ENCODE data around the gene NUP35. TPM values are rescaled to one million over a fixed set of nuclear protein-coding genes. Genes with fewer than 3 reads are reported as not detected.

NUP35 gene
- total RNA-seq, 1 donor from 2014 or later, result 11.3 TPM

- H3K9ac ChIP-seq (ENCODE audit: low read length), result no peak overlapping the region
- H3K36me3 ChIP-seq (ENCODE audit: insufficient read depth, low read length), result peaks cover 5% of the 10 kb centered on the region
- no peak overlapping the region for H2AFZ ChIP-seq (ENCODE audit: low read depth, low read length)
- H3K9me3 Mint-ChIP-seq (ENCODE audit: unreplicated experiment), result no peaks in the 10 kb centered on the region
- no peaks in the 10 kb centered on the region for H3K4me1 ChIP-seq (ENCODE audit: insufficient read depth, low read length)
- no peaks in the 10 kb centered on the region for H3K27me3 ChIP-seq (ENCODE audit: insufficient read depth, low read length)
- H4K20me1 ChIP-seq (ENCODE audit: insufficient read depth, low read length), result no peaks in the 10 kb centered on the region
- peaks cover 11% of the 10 kb centered on the region for H3K36me3 Mint-ChIP-seq (ENCODE audit: low read depth, unreplicated experiment)
- H3K27ac ChIP-seq (ENCODE audit: low read depth, low read length), result no peak overlapping the region
- no peak overlapping the region for H3K4me3 Mint-ChIP-seq (ENCODE audit: unreplicated experiment)
- H3K27me3 Mint-ChIP-seq (ENCODE audit: low read depth, unreplicated experiment), result no peaks in the 10 kb centered on the region
- H3K79me2 ChIP-seq (ENCODE audit: insufficient read depth, low read length), result no peaks in the 10 kb centered on the region
- H3K4me2 ChIP-seq (ENCODE audit: low read length), result no peak overlapping the region
- no peak overlapping the region for H3K27ac Mint-ChIP-seq (ENCODE audit: unreplicated experiment)
- TF ChIP-seq EZH2 (IDR thresholded peaks at IDR 0.05; ENCODE audit: insufficient read depth, low read length), result no peak
- TF ChIP-seq CTCF (IDR thresholded peaks at IDR 0.05; ENCODE audit: insufficient read depth, low read depth, low read length), result no peak
- no peak overlapping the region for H3K4me3 ChIP-seq (ENCODE audit: insufficient read depth, low read depth, low read length)
- peaks cover 3% of the 10 kb centered on the region for H3K4me1 Mint-ChIP-seq (ENCODE audit: low read depth, unreplicated experiment)
- DNase-seq (ENCODE audit: low read depth), result no peak
- FAIRE-seq, result no peak
- no peaks in the 10 kb centered on the region for H3K9me3 ChIP-seq (ENCODE audit: insufficient read depth, low read depth, low read length)
Observed at GRCh38 chr2:183157131-183157530, 32.9 kb downstream of the NUP35 start.

GRCh38 chr2:183162362-183162761 is 38.1 kb downstream of the NUP35 start:
- peaks cover 7% of the 10 kb centered on the region for H3K36me3 ChIP-seq (ENCODE audit: insufficient read depth, low read length)
- H2AFZ ChIP-seq (ENCODE audit: low read depth, low read length), result no peak overlapping the region
- FAIRE-seq, result no peak
- peak; percentile 80 for DNase-seq (ENCODE audit: low read depth)
- TF ChIP-seq EZH2 (IDR thresholded peaks at IDR 0.05; ENCODE audit: insufficient read depth, low read length) (no peak), CTCF (IDR thresholded peaks at IDR 0.05; ENCODE audit: insufficient read depth, low read depth, low read length) (no peak)
- Mint-ChIP-seq H3K4me3 (ENCODE audit: unreplicated experiment) (no peak overlapping the region), H3K27ac (ENCODE audit: unreplicated experiment) (no peak overlapping the region), H3K9me3 (ENCODE audit: unreplicated experiment) (no peaks in the 10 kb centered on the region), H3K36me3 (ENCODE audit: low read depth, unreplicated experiment) (peaks cover 17% of the 10 kb centered on the region), H3K27me3 (ENCODE audit: low read depth, unreplicated experiment) (no peaks in the 10 kb centered on the region), H3K4me1 (ENCODE audit: low read depth, unreplicated experiment) (peaks cover 19% of the 10 kb centered on the region)
- no peaks in the 10 kb centered on the region for H4K20me1 ChIP-seq (ENCODE audit: insufficient read depth, low read length)
- H3K9me3 ChIP-seq (ENCODE audit: insufficient read depth, low read depth, low read length), result no peaks in the 10 kb centered on the region
- peak overlapping the region; percentile 28 for H3K4me2 ChIP-seq (ENCODE audit: low read length)
- no peaks in the 10 kb centered on the region for H3K4me1 ChIP-seq (ENCODE audit: insufficient read depth, low read length)
- no peaks in the 10 kb centered on the region for H3K79me2 ChIP-seq (ENCODE audit: insufficient read depth, low read length)
- H3K4me3 ChIP-seq (ENCODE audit: insufficient read depth, low read depth, low read length), result no peak overlapping the region
- H3K27me3 ChIP-seq (ENCODE audit: insufficient read depth, low read length), result no peaks in the 10 kb centered on the region
- H3K9ac ChIP-seq (ENCODE audit: low read length), result no peak overlapping the region
- no peak overlapping the region for H3K27ac ChIP-seq (ENCODE audit: low read depth, low read length)

GRCh38 chr2:183163821-183164649 is 39.8 kb downstream of the NUP35 start:
- peaks cover 7% of the 10 kb centered on the region for H3K36me3 ChIP-seq (ENCODE audit: insufficient read depth, low read length)

More at GRCh38 chr2:183163821-183164649, 39.8 kb downstream of the NUP35 start:
- H4K20me1 ChIP-seq (ENCODE audit: insufficient read depth, low read length), result no peaks in the 10 kb centered on the region
- H3K36me3 Mint-ChIP-seq (ENCODE audit: low read depth, unreplicated experiment), result peaks cover 17% of the 10 kb centered on the region
- no peaks in the 10 kb centered on the region for H3K9me3 Mint-ChIP-seq (ENCODE audit: unreplicated experiment)
- TF ChIP-seq CTCF (IDR thresholded peaks at IDR 0.05; ENCODE audit: insufficient read depth, low read depth, low read length), result no peak
- TF ChIP-seq EZH2 (IDR thresholded peaks at IDR 0.05; ENCODE audit: insufficient read depth, low read length), result no peak
- no peaks in the 10 kb centered on the region for H3K27me3 ChIP-seq (ENCODE audit: insufficient read depth, low read length)
- peak overlapping the region; percentile 29 for H3K27ac Mint-ChIP-seq (ENCODE audit: unreplicated experiment)
- no peaks in the 10 kb centered on the region for H3K4me1 ChIP-seq (ENCODE audit: insufficient read depth, low read length)
- H3K27ac ChIP-seq (ENCODE audit: low read depth, low read length), result no peak overlapping the region
- DNase-seq (ENCODE audit: low read depth) (no peak), FAIRE-seq (no peak)
- H3K4me3 ChIP-seq (ENCODE audit: insufficient read depth, low read depth, low read length), result no peak overlapping the region
- no peak overlapping the region for H3K4me3 Mint-ChIP-seq (ENCODE audit: unreplicated experiment)
- no peak overlapping the region for H3K9ac ChIP-seq (ENCODE audit: low read length)
- no peaks in the 10 kb centered on the region for H3K27me3 Mint-ChIP-seq (ENCODE audit: low read depth, unreplicated experiment)
- H2AFZ ChIP-seq (ENCODE audit: low read depth, low read length), result no peak overlapping the region
- H3K9me3 ChIP-seq (ENCODE audit: insufficient read depth, low read depth, low read length), result no peaks in the 10 kb centered on the region
- no peak overlapping the region for H3K4me2 ChIP-seq (ENCODE audit: low read length)
- peaks cover 4% of the 10 kb centered on the region for H3K79me2 ChIP-seq (ENCODE audit: insufficient read depth, low read length)
- H3K4me1 Mint-ChIP-seq (ENCODE audit: low read depth, unreplicated experiment), result peaks cover 26% of the 10 kb centered on the region
